Smooth muscle cell (in vitro differentiated cells): Measurements from ENCODE around the gene RFX7. TPM values are rescaled to one million over a fixed set of nuclear protein-coding genes. Genes with fewer than 3 reads are reported as not detected.

Experiments used
- DNase-seq: peaks from one replicate; lab custom pipeline; 2025; ENCODE audit not compliant: unreplicated experiment; lab: John Stamatoyannopoulos, UW
- H2AFZ ChIP-seq: fragments of 200-600 bp; sonication (generic); 2 replicates; pipeline ENCODE4 v1.6.0; 2016; ENCODE audit warnings: antibody characterized with exemption, low read depth, mild to moderate bottlenecking
- H3F3A ChIP-seq: fragments of 200-600 bp; sonication (generic); 2 replicates; pipeline ENCODE4 v1.6.0; 2017; ENCODE audit warnings: antibody characterized with exemption, low read depth
- H3K27ac ChIP-seq: fragments of 200-600 bp; sonication (generic); 2 replicates; pipeline ENCODE4 v1.5.1; 2016; ENCODE audit warnings: low read depth, mild to moderate bottlenecking
- H3K27me3 ChIP-seq: fragments of 200-600 bp; sonication (generic); 2 replicates; pipeline ENCODE4 v1.6.1; 2016; ENCODE audit warnings: low read depth, mild to moderate bottlenecking
- H3K36me3 ChIP-seq: fragments of 200-600 bp; sonication (generic); 2 replicates; pipeline ENCODE4 v1.5.1; 2016; ENCODE audit warnings: low read depth
- H3K4me1 ChIP-seq: fragments of 200-600 bp; sonication (generic); 2 replicates; pipeline ENCODE4 v1.5.1; 2016; ENCODE audit warnings: low read depth
- H3K4me2 ChIP-seq: fragments of 200-600 bp; sonication (generic); 2 replicates; pipeline ENCODE4 v1.6.0; 2016; ENCODE audit warnings: mild to moderate bottlenecking
- H3K4me3 ChIP-seq: fragments of 200-600 bp; sonication (generic); 2 replicates; pipeline ENCODE4 v1.5.1; 2016; ENCODE audit warnings: mild to moderate bottlenecking
- H3K79me2 ChIP-seq: fragments of 200-600 bp; sonication (generic); 2 replicates; pipeline ENCODE4 v1.6.0; 2016; ENCODE audit warnings: low read depth, mild to moderate bottlenecking
- H3K9ac ChIP-seq: fragments of 200-600 bp; sonication (generic); 2 replicates; pipeline ENCODE4 v1.6.0; 2016; ENCODE audit warnings: low read depth
- H3K9me3 ChIP-seq: fragments of 200-600 bp; sonication (generic); replicated peaks from 2 replicates; pipeline ENCODE4 v1.5.1; 2016; ENCODE audit warnings: low read depth
- H4K20me1 ChIP-seq: fragments of 200-600 bp; sonication (generic); 2 replicates; pipeline ENCODE4 v1.6.0; 2016; ENCODE audit warnings: low read depth
- CTCF ChIP-seq: fragments of 200-600 bp; sonication (generic); IDR thresholded peaks from 2 replicates; pipeline ENCODE4 v1.5.1; 2017; ENCODE audit warnings: borderline replicate concordance, mild to moderate bottlenecking, antibody characterized with exemption; ENCODE audit not compliant: insufficient read depth, poor library complexity, severe bottlenecking
- WGBS: methylation state at CpG from one replicate; pipeline ENCODE4 v1.1.7; 2016; ENCODE audit warnings: low lambda C conversion rate; 5-methylcytosine and 5-hydroxymethylcytosine counted together
- polyA plus RNA-seq: library from polyadenylated mRNA; unstranded; fragments of >200 nt; fragmentation: Nextera tagmentation; extraction: Ambion mirVana; gene quantifications from 2 replicates; pipeline ENCODE4 v1.2.1, GENCODE V29; 2016
- small RNA-seq: library from RNA; depleted of rRNA; stranded (forward); fragments of <200 nt; gene quantifications from one replicate; pipeline ENCODE3, GENCODE V24; 2014
- total RNA-seq: library from RNA; depleted of rRNA; stranded (reverse); fragments of >200 nt; gene quantifications from 2 replicates; pipeline ENCODE4 v1.2.3, GENCODE V29; 2014

Gene RFX7
- total and polyA plus RNA-seq, 2 experiments from 2014 or later: 7.7 to 18.5 TPM

- H3K4me1 ChIP-seq: peaks cover 5% of the 10 kb centered on the region
- no peaks in the 10 kb centered on the region for H3K79me2 ChIP-seq
- no peaks in the 10 kb centered on the region for H4K20me1 ChIP-seq
- no peaks in the 10 kb centered on the region for H3F3A ChIP-seq
- H3K9ac ChIP-seq: peak overlapping the region; percentile 89
- 35% methylated on average over 8 of the region's 8 CpGs for WGBS
- H3K27ac ChIP-seq: peak overlapping the region; percentile 97
- no peak overlapping the region for H3K4me3 ChIP-seq
- no peak overlapping the region for H2AFZ ChIP-seq
- H3K4me2 ChIP-seq: peak overlapping the region; percentile 56
- no peaks in the 10 kb centered on the region for H3K36me3 ChIP-seq
- no peak for TF ChIP-seq CTCF
- H3K9me3 ChIP-seq: no peaks in the 10 kb centered on the region
- H3K27me3 ChIP-seq: no peaks in the 10 kb centered on the region
- DNase-seq: no peak
These were observed 203.3 kb downstream of the RFX7 start for GRCh38 chr15:56040081-56041035.

GRCh38 chr15:56038707-56039106 lies 205.0 kb downstream of the RFX7 start:
- H3K9me3 ChIP-seq: no peaks in the 10 kb centered on the region
- H3F3A ChIP-seq: no peaks in the 10 kb centered on the region
- peaks cover 5% of the 10 kb centered on the region for H3K4me1 ChIP-seq
- H3K9ac ChIP-seq: no peak overlapping the region
- no peak overlapping the region for H3K4me3 ChIP-seq
- H3K27me3 ChIP-seq: no peaks in the 10 kb centered on the region
- H2AFZ ChIP-seq: no peak overlapping the region
- 94% methylated on average over 4 of the region's 4 CpGs for WGBS
- H3K79me2 ChIP-seq: no peaks in the 10 kb centered on the region
- no peak for TF ChIP-seq CTCF
- no peaks in the 10 kb centered on the region for H3K36me3 ChIP-seq
- DNase-seq: no peak
- no peak overlapping the region for H3K4me2 ChIP-seq
- H4K20me1 ChIP-seq: no peaks in the 10 kb centered on the region
- H3K27ac ChIP-seq: peak overlapping the region; percentile 97

DNA sequence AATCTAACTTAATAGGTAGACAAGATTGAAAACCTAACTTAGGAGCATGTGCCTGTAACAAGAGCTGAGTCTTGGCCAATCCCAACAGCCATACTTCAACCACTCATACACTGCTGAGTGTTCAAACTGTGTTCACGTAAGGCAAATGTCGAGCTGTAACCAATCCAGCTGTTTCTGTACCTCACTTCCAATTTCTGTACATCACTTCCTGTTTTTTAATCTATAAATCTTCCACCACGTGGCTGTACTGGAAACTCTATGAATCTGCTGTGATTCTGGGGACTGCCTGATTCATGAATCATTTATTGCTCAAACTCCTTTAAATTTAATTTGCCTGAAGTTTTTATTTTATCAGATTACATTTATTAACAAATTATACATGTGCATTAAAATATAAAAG lies 205.7 kb downstream of the RFX7 start:
- Histone ChIP-seq H3K36me3 (no peaks in the 10 kb centered on the region), H3K27me3 (no peaks in the 10 kb centered on the region), H3K4me1 (peaks cover 5% of the 10 kb centered on the region), H3K4me2 (no peak overlapping the region), H3F3A (no peaks in the 10 kb centered on the region), H3K79me2 (no peaks in the 10 kb centered on the region), H3K9ac (no peak overlapping the region), H3K27ac (no peak overlapping the region), H3K9me3 (no peaks in the 10 kb centered on the region), H2AFZ (no peak overlapping the region), H3K4me3 (no peak overlapping the region), H4K20me1 (no peaks in the 10 kb centered on the region)
- no peak for DNase-seq
- 89% methylated on average over 3 of the region's 3 CpGs for WGBS
- TF ChIP-seq CTCF: no peak

Small RNAs within 50 kb of the gene (small RNA-seq; reads per million reads assigned to genes)
- gene CD24P2 (not detected), gene RNU6-1287P (not detected)

Other genes starting within 250 kb of the RFX7 start
- gene TEX9, start 121.5 kb upstream of the RFX7 start, total RNA-seq: 5.3 and 11.3 TPM in 2 replicates
- 4.0 and 5.0 TPM in 2 replicates for gene TEX9, start 121.5 kb upstream of the RFX7 start, polyA plus RNA-seq
- gene MNS1, start 221.3 kb upstream of the RFX7 start, total RNA-seq: 0.31 and 2.0 TPM in 2 replicates
- 1.2 and 2.3 TPM in 2 replicates for gene MNS1, start 221.3 kb upstream of the RFX7 start, polyA plus RNA-seq